ENCODE measurements around the gene DPF3. TPM values are rescaled to one million over a fixed set of nuclear protein-coding genes. Genes with fewer than 3 reads are reported as not detected.

DPF3 gene
- total RNA-seq, 3 donors from 2014 or later, result 9.3 to 21.9 (median 10.9) TPM

- ATAC-seq (no peak), DNase-seq (no peak)
- Histone ChIP-seq H3K36me3 (ENCODE audit: low read depth) (no peaks in the 10 kb centered on the region), H3K4me3 (no peak overlapping the region), H3K4me1 (ENCODE audit: low read depth) (peaks cover 17% of the 10 kb centered on the region), H3K9me3 (no peaks in the 10 kb centered on the region)
- intact Hi-C loops (cut with DNase I, micrococcal nuclease), result no loop called here
- TF ChIP-seq CTCF (IDR thresholded peaks at IDR 0.05), result no peak
Observed at GRCh38 chr14:72825486-72825885, 68.4 kb downstream of the DPF3 start.

GRCh38 chr14:72824051-72824450 lies 69.8 kb downstream of the DPF3 start:
- TF ChIP-seq CTCF (IDR thresholded peaks at IDR 0.05), result no peak
- intact Hi-C loops (cut with DNase I, micrococcal nuclease), result no loop called here

GRCh38 chr14:72822946-72823611 lies 70.8 kb downstream of the DPF3 start:
- no peaks in the 10 kb centered on the region for H3K36me3 ChIP-seq (ENCODE audit: low read depth)
- ATAC-seq (no peak), DNase-seq (no peak)
- peaks cover 6% of the 10 kb centered on the region for H3K9me3 ChIP-seq
- intact Hi-C loops (cut with DNase I, micrococcal nuclease), result no loop called here
- peaks cover 1% of the 10 kb centered on the region for H3K4me1 ChIP-seq (ENCODE audit: low read depth)
- H3K4me3 ChIP-seq, result no peak overlapping the region
- TF ChIP-seq CTCF (IDR thresholded peaks at IDR 0.05), result no peak

More at GRCh38 chr14:72824051-72824450, 69.8 kb downstream of the DPF3 start:
- no peak for ATAC-seq
- Histone ChIP-seq H3K4me1 (ENCODE audit: low read depth) (peaks cover 8% of the 10 kb centered on the region), H3K9me3 (peaks cover 4% of the 10 kb centered on the region), H3K36me3 (ENCODE audit: low read depth) (no peaks in the 10 kb centered on the region), H3K4me3 (no peak overlapping the region)
- DNase-seq, result no peak

- Histone ChIP-seq H3K4me1 (ENCODE audit: low read depth) (no peaks in the 10 kb centered on the region), H3K9me3 (peaks cover 6% of the 10 kb centered on the region), H3K36me3 (ENCODE audit: low read depth) (no peaks in the 10 kb centered on the region), H3K4me3 (no peak overlapping the region)
- no peak for ATAC-seq
- TF ChIP-seq CTCF (IDR thresholded peaks at IDR 0.05), result no peak
- intact Hi-C loops (cut with DNase I, micrococcal nuclease), result no loop called here
- no peak for DNase-seq
Observed at GRCh38 chr14:72818998-72819397, 74.9 kb downstream of the DPF3 start.

GRCh38 chr14:72816287-72816686 lies 77.6 kb downstream of the DPF3 start:
- Histone ChIP-seq H3K36me3 (ENCODE audit: low read depth) (no peaks in the 10 kb centered on the region), H3K4me1 (ENCODE audit: low read depth) (no peaks in the 10 kb centered on the region), H3K9me3 (peaks cover 6% of the 10 kb centered on the region), H3K4me3 (no peak overlapping the region)
- intact Hi-C loops (cut with DNase I, micrococcal nuclease), result no loop called here
- DNase-seq, result no peak
- TF ChIP-seq CTCF (IDR thresholded peaks at IDR 0.05), result no peak
- no peak for ATAC-seq

- intact Hi-C loops (cut with DNase I, micrococcal nuclease), result no loop called here
- no peak for ATAC-seq
Observed at GRCh38 chr14:72815430-72815829, 78.5 kb downstream of the DPF3 start.

More at GRCh38 chr14:72815430-72815829, 78.5 kb downstream of the DPF3 start:
- DNase-seq, result no peak
- H3K36me3 ChIP-seq (ENCODE audit: low read depth), result no peaks in the 10 kb centered on the region
- no peaks in the 10 kb centered on the region for H3K4me1 ChIP-seq (ENCODE audit: low read depth)
- no peak overlapping the region for H3K4me3 ChIP-seq
- TF ChIP-seq CTCF (IDR thresholded peaks at IDR 0.05), result no peak
- peaks cover 6% of the 10 kb centered on the region for H3K9me3 ChIP-seq
